Erythroblast (primary cell): ENCODE data around the gene LMTK3.

Experiments used
- GATA1 ChIP-seq: IDR thresholded peaks from 2 replicates; pipeline ENCODE4 v1.6.1; 2011; ENCODE audit warnings: low read depth, mild to moderate bottlenecking, control low read depth, low read length, moderate library complexity
- POLR2A ChIP-seq: IDR thresholded peaks from 2 replicates; pipeline ENCODE4 v1.6.1; 2011; ENCODE audit warnings: mild to moderate bottlenecking, low read length

DNA sequence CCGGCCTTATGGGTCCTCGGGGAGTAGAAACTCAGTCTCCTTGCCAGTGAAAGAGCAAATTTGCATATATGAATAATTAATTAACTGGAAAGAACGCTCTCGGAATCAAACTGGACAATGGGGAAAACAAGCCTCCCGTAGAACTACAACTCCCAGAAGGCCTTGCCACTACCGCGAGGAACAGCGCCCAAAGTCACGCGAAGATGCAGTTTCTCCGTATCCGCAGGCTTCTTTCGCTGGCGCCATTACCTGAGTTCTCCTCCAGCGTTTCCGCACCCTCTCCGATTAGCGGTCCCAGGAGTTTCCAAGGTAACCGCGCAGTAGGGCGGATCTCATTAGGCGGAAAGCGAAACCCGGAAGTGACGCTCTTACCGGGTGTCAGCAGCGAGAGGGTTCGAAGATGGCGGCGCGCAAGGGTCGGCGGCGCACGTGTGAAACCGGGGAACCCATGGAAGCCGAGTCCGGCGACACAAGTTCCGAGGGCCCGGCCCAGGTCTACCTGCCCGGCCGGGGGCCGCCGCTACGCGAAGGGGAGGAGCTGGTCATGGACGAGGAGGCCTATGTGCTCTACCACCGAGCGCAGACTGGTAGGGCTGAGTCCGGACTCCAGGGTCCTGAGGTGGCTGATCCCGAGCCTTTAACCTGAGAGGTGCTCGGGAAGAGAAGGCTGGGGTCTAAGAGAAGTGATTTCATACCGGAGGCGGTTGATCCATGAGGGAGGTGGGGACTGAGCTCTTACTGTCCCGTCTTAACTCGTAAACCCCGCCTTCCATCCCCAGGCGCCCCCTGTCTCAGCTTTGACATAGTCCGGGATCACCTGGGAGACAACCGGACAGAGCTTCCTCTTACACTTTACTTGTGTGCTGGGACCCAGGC is 65.8 kb downstream of the LMTK3 start, which contains the start of gene GRWD1:
- peak; percentile 61 for TF ChIP-seq POLR2A
- no peak for TF ChIP-seq GATA1
